CD14-positive monocyte (primary cell): ENCODE measurements around the gene OR6P1. TPM values are rescaled to one million over a fixed set of nuclear protein-coding genes. Genes with fewer than 3 reads are reported as not detected.

Experiments
- DNase-seq, 3 donors: peaks; one replicate each; pipeline ENCODE4 v3.0.0-alpha.2; 2011 to 2022
- H2AFZ ChIP-seq: 2 replicates; pipeline ENCODE4 v1.6.0; 2012; ENCODE audit warnings: mild to moderate bottlenecking, low read depth, low read length, inconsistent platforms; ENCODE audit not compliant: insufficient read depth, poor library complexity, severe bottlenecking
- H3K27ac ChIP-seq, 2 donors: 1 replicate in 1 of 2; 2 replicates in 1 of 2; pipeline ENCODE4 v1.5.1; 2012 to 2013; ENCODE audit warnings: low read length in 2 of 2, control low read depth in 1 of 2, inconsistent platforms in 1 of 2, low read depth in 1 of 2, mild to moderate bottlenecking in 1 of 2
- H3K27me3 ChIP-seq, 2 donors: one replicate each; pipeline versions ENCODE4 v1.6.0 to v1.6.1; 2011 to 2013; ENCODE audit warnings: low read length in 2 of 2; ENCODE audit not compliant: control insufficient read depth in 2 of 2, insufficient read depth in 2 of 2
- H3K36me3 ChIP-seq, 2 donors: replicated peaks in 1 of 2; 1 replicate in 1 of 2; 2 replicates in 1 of 2; pipeline versions ENCODE4 v1.5.1 to v1.6.1; 2012 to 2013; ENCODE audit warnings: low read length in 2 of 2, control low read depth in 1 of 2, inconsistent platforms in 1 of 2, mild to moderate bottlenecking in 1 of 2; ENCODE audit not compliant: insufficient read depth in 2 of 2, control insufficient read depth in 1 of 2
- H3K4me1 ChIP-seq, 2 donors: 1 replicate in 1 of 2; 2 replicates in 1 of 2; pipeline versions ENCODE4 v1.5.1 to v1.6.1; 2012 to 2013; ENCODE audit warnings: low read length in 2 of 2, control low read depth in 1 of 2, inconsistent platforms in 1 of 2, mild to moderate bottlenecking in 1 of 2, moderate library complexity in 1 of 2; ENCODE audit not compliant: insufficient read depth in 2 of 2, control insufficient read depth in 1 of 2
- H3K4me2 ChIP-seq: replicated peaks from 2 replicates; pipeline ENCODE3; 2012; ENCODE audit warnings: low read length, moderate library complexity, mild to moderate bottlenecking; ENCODE audit not compliant: poor library complexity, severe bottlenecking; ENCODE audit errors: extremely low read depth
- H3K4me3 ChIP-seq, 3 experiments: fragments of 200-600 bp in 1 of 3; sonication (generic) in 1 of 3; replicated peaks in 1 of 3; 1 replicate in 2 of 3; 2 replicates in 1 of 3; pipeline ENCODE4 v1.5.1; 2011 to 2013; ENCODE audit warnings: low read length in 3 of 3, mild to moderate bottlenecking in 3 of 3, control low read depth in 2 of 3, low read depth in 2 of 3, inconsistent platforms in 1 of 3, moderate library complexity in 1 of 3
- H3K79me2 ChIP-seq: 2 replicates; pipeline ENCODE4 v1.6.0; 2012; ENCODE audit warnings: mild to moderate bottlenecking, control low read depth, inconsistent platforms, low read length, moderate library complexity; ENCODE audit not compliant: insufficient read depth
- H3K9ac ChIP-seq: 2 replicates; pipeline ENCODE4 v1.6.0; 2017; ENCODE audit warnings: low read length, mild to moderate bottlenecking; ENCODE audit not compliant: insufficient read depth, poor library complexity, severe bottlenecking
- H3K9me3 ChIP-seq, 2 donors: replicated peaks in 1 of 2; 1 replicate in 1 of 2; 2 replicates in 1 of 2; pipeline versions ENCODE4 v1.5.1 to v1.6.1; 2012 to 2013; ENCODE audit warnings: low read length in 2 of 2, control low read depth in 1 of 2; ENCODE audit not compliant: control insufficient read depth in 1 of 2, insufficient read depth in 1 of 2
- H4K20me1 ChIP-seq: 2 replicates; pipeline ENCODE4 v1.6.0; 2012; ENCODE audit warnings: mild to moderate bottlenecking, low read length, control low read depth, moderate library complexity; ENCODE audit not compliant: insufficient read depth
- H3K27ac Mint-ChIP-seq, 7 donors: one replicate each; pipeline ENCODE4 v1.8.0; 2020; ENCODE audit warnings: mild to moderate bottlenecking in 7 of 7, mixed read lengths in 7 of 7, moderate library complexity in 6 of 7, inconsistent platforms in 2 of 7
- H3K27me3 Mint-ChIP-seq, 3 donors: one replicate each; pipeline ENCODE4 v1.8.0; 2021 to 2022; ENCODE audit warnings: low read depth in 3 of 3, mild to moderate bottlenecking in 3 of 3, mixed read lengths in 3 of 3, moderate library complexity in 3 of 3, inconsistent platforms in 1 of 3
- H3K36me3 Mint-ChIP-seq, 2 donors: one replicate each; pipeline ENCODE4 v1.8.0; 2020; ENCODE audit warnings: mixed read lengths in 2 of 2, inconsistent platforms in 1 of 2, mild to moderate bottlenecking in 1 of 2
- H3K4me1 Mint-ChIP-seq: one replicate; pipeline ENCODE4 v1.8.0; 2020; ENCODE audit warnings: mild to moderate bottlenecking, mixed read lengths
- H3K4me3 Mint-ChIP-seq, 2 donors: one replicate each; pipeline ENCODE4 v1.8.0; 2020; ENCODE audit warnings: mild to moderate bottlenecking in 2 of 2, mixed read lengths in 2 of 2, moderate library complexity in 1 of 2
- H3K9me3 Mint-ChIP-seq, 7 donors: one replicate each; pipeline ENCODE4 v1.8.0; 2020 to 2022; ENCODE audit warnings: mixed read lengths in 7 of 7, mild to moderate bottlenecking in 6 of 7, moderate library complexity in 6 of 7, inconsistent platforms in 2 of 7
- WGBS: methylation state at CpG from one replicate; pipeline ENCODE4 v1.1.5; 2013; ENCODE audit warnings: missing lambda C conversion rate; ENCODE audit not compliant: insufficient coverage; 5-methylcytosine and 5-hydroxymethylcytosine counted together
- intact Hi-C, 2 donors: fragments of 100-400 bp; cut with micrococcal nuclease; formaldehyde crosslinking; loops; one replicate each; pipeline versions ENCODE4 v1.15.0 to v1.15.1; 2023
- polyA plus RNA-seq, 3 donors: library from polyadenylated mRNA; depleted of rRNA in 1 of 3; unstranded in 2 of 3; stranded (reverse) in 1 of 3; fragments of 300-500 nt in 2 of 3; fragments of >200 nt in 1 of 3; fragmentation: Illumina TruSeq in 2 of 3; gene quantifications; 1 replicate in 2 of 3; 2 replicates in 1 of 3; pipeline ENCODE4 v1.2.3, GENCODE V29; 2012 to 2021
- TF ChIP-seq, protein P1 (sequence below): fragments of 200-600 bp; IDR thresholded peaks from one replicate; pipeline ENCODE4 v1.8.0; 2022; ENCODE audit warnings: antibody characterized with exemption, mild to moderate bottlenecking

Gene OR6P1
- polyA plus RNA-seq, 3 donors: not detected

- no peaks in the 10 kb centered on the region for H3K36me3 ChIP-seq
- H3K36me3 Mint-ChIP-seq: no peaks in the 10 kb centered on the region
- peak overlapping the region; percentile 46 to 90 (median 77) for H3K27ac Mint-ChIP-seq
- DNase-seq: peak in 2 of 3 donors; percentile 3 to 15
- peaks cover 0 to 2% (median 0%) of the 10 kb centered on the region in 3 donors for H3K27me3 Mint-ChIP-seq
- no peaks in the 10 kb centered on the region for H4K20me1 ChIP-seq
- H3K9ac ChIP-seq: no peak overlapping the region
- H3K9me3 Mint-ChIP-seq: peaks cover 3 to 12% (median 9%) of the 10 kb centered on the region in 7 donors
- H3K4me2 ChIP-seq: peak overlapping the region; percentile 52
- H3K4me3 ChIP-seq: peak overlapping the region in 1 of 3 experiments; percentile 42
- H3K27ac ChIP-seq: peak overlapping the region in 1 of 2 donors; percentile 79
- peaks cover 13 to 15% of the 10 kb centered on the region in 2 donors for H3K4me1 ChIP-seq
- no peaks in the 10 kb centered on the region for H3K27me3 ChIP-seq
- H3K4me1 Mint-ChIP-seq: peaks cover 15% of the 10 kb centered on the region
- TF ChIP-seq, protein P1, sequence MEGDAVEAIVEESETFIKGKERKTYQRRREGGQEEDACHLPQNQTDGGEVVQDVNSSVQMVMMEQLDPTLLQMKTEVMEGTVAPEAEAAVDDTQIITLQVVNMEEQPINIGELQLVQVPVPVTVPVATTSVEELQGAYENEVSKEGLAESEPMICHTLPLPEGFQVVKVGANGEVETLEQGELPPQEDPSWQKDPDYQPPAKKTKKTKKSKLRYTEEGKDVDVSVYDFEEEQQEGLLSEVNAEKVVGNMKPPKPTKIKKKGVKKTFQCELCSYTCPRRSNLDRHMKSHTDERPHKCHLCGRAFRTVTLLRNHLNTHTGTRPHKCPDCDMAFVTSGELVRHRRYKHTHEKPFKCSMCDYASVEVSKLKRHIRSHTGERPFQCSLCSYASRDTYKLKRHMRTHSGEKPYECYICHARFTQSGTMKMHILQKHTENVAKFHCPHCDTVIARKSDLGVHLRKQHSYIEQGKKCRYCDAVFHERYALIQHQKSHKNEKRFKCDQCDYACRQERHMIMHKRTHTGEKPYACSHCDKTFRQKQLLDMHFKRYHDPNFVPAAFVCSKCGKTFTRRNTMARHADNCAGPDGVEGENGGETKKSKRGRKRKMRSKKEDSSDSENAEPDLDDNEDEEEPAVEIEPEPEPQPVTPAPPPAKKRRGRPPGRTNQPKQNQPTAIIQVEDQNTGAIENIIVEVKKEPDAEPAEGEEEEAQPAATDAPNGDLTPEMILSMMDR: no peak
- WGBS: no CpG with 5 or more reads among the region's 2 CpGs
- H3K79me2 ChIP-seq: no peaks in the 10 kb centered on the region
- no peak overlapping the region for H2AFZ ChIP-seq
- intact Hi-C loops: no loop called here
- no peak overlapping the region for H3K4me3 Mint-ChIP-seq
- peaks cover 0 to 7% of the 10 kb centered on the region in 2 donors for H3K9me3 ChIP-seq
Observed at GRCh38 chr1:158563853-158564252, 6.5 kb downstream of the OR6P1 start.

- peaks cover 14% of the 10 kb centered on the region for H3K4me1 Mint-ChIP-seq
- Histone ChIP-seq H4K20me1 (no peaks in the 10 kb centered on the region), H3K9me3 (peaks cover 0 to 7% of the 10 kb centered on the region in 2 donors), H3K36me3 (no peaks in the 10 kb centered on the region), H3K4me2 (no peak overlapping the region), H3K27me3 (no peaks in the 10 kb centered on the region), H3K4me1 (peaks cover 9 to 11% of the 10 kb centered on the region in 2 donors), H3K4me3 (no peak overlapping the region), H2AFZ (no peak overlapping the region), H3K79me2 (no peaks in the 10 kb centered on the region), H3K27ac (no peak overlapping the region), H3K9ac (no peak overlapping the region)
- intact Hi-C loops: no loop called here
- H3K27me3 Mint-ChIP-seq: peaks cover 0 to 2% (median 0%) of the 10 kb centered on the region in 3 donors
- no CpG with 5 or more reads among the region's 1 CpG for WGBS
- no peak overlapping the region for H3K27ac Mint-ChIP-seq
- no peaks in the 10 kb centered on the region for H3K36me3 Mint-ChIP-seq
- H3K4me3 Mint-ChIP-seq: no peak overlapping the region
- DNase-seq: no peak
- H3K9me3 Mint-ChIP-seq: peaks cover 1 to 12% (median 6%) of the 10 kb centered on the region in 7 donors
- TF ChIP-seq, protein P1: no peak
Observed at GRCh38 chr1:158559696-158560095, 10.7 kb downstream of the OR6P1 start.
